Stimulated activated naive CD8-positive, alpha-beta T cell treated with anti-CD3 and anti-CD28 coated beads, Interleukin-15, amount 100 ng/mL, for 72 hours (primary cell): ENCODE data around the gene FOXK1.

Experiments
- ATAC-seq: fragments of 150-1000 bp; cut with Tn5 transposase; 2 replicates; pipeline ENCODE4 v1.10.0; 2021; ENCODE audit warnings: mild to moderate bottlenecking, moderate library complexity
- DNase-seq, 2 donors: peaks; one replicate each; pipeline ENCODE4 v3.0.0; 2021 to 2022
- H3K27ac Mint-ChIP-seq, 2 donors: one replicate each; pipeline ENCODE4 v1.8.0; 2022; ENCODE audit warnings: mild to moderate bottlenecking in 2 of 2, mixed read lengths in 2 of 2, moderate library complexity in 2 of 2
- H3K27me3 Mint-ChIP-seq: one replicate; pipeline ENCODE4 v1.8.0; 2022; ENCODE audit warnings: mixed read lengths
- H3K4me1 Mint-ChIP-seq: one replicate; pipeline ENCODE4 v1.8.0; 2022; ENCODE audit warnings: mild to moderate bottlenecking, mixed read lengths
- H3K4me3 Mint-ChIP-seq, 2 donors: one replicate each; pipeline ENCODE4 v1.8.0; 2022; ENCODE audit warnings: mild to moderate bottlenecking in 2 of 2, mixed read lengths in 2 of 2, moderate library complexity in 1 of 2
- H3K9me3 Mint-ChIP-seq, 2 donors: one replicate each; pipeline ENCODE4 v1.8.0; 2022; ENCODE audit warnings: mixed read lengths in 2 of 2

FOXK1 gene

GRCh38 chr7:4805984-4806300, 123.8 kb downstream of the FOXK1 start:
- Mint-ChIP-seq H3K9me3 (no peaks in the 10 kb centered on the region), H3K4me3 (no peak overlapping the region), H3K27ac (no peak overlapping the region), H3K4me1 (peaks cover 21% of the 10 kb centered on the region), H3K27me3 (peaks cover 33% of the 10 kb centered on the region)
- ATAC-seq (no peak), DNase-seq (no peak)

GRCh38 chr7:4806983-4807597, 125.0 kb downstream of the FOXK1 start:
- Mint-ChIP-seq H3K4me3 (no peak overlapping the region), H3K27ac (no peak overlapping the region), H3K9me3 (no peaks in the 10 kb centered on the region), H3K4me1 (peaks cover 21% of the 10 kb centered on the region), H3K27me3 (peaks cover 33% of the 10 kb centered on the region)
- peak; percentile 24 for ATAC-seq
- no peak for DNase-seq

- ATAC-seq (no peak), DNase-seq (no peak)
- peaks cover 36% of the 10 kb centered on the region for H3K27me3 Mint-ChIP-seq
- H3K9me3 Mint-ChIP-seq, result peaks cover under 1 to 2% of the 10 kb centered on the region in 2 donors
- H3K27ac Mint-ChIP-seq, result no peak overlapping the region
- peaks cover 21% of the 10 kb centered on the region for H3K4me1 Mint-ChIP-seq
- no peak overlapping the region for H3K4me3 Mint-ChIP-seq
These were observed 125.5 kb downstream of the FOXK1 start for GRCh38 chr7:4807598-4808016.

DNA sequence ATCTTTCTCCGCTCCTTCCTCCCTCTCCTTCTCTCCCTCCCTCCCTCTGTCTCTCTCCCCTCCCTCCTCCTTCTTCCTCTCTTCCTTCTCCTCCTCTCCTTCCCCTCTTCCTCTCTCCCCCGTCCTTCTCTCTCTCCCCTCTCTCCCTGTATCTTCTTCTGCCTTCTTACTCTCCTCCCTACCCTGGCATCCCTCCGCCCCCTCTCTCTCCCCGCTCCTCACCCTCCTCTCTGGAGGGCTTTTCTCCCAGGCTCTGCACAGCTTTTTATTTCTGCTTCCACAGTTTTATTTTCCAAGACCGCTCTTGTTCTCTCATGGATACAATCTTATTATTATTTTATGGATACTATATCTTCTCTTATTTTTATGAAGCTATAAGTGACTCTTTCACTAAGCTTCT, 125.9 kb downstream of the FOXK1 start:
- H3K9me3 Mint-ChIP-seq, result peaks cover 5 to 6% of the 10 kb centered on the region in 2 donors
- DNase-seq (no peak), ATAC-seq (no peak)
- H3K4me1 Mint-ChIP-seq, result peaks cover 21% of the 10 kb centered on the region
- peak overlapping the region in 1 of 2 donors; percentile 21 for H3K27ac Mint-ChIP-seq
- H3K4me3 Mint-ChIP-seq, result no peak overlapping the region
- H3K27me3 Mint-ChIP-seq, result peaks cover 40% of the 10 kb centered on the region

GRCh38 chr7:4808565-4808964, 126.5 kb downstream of the FOXK1 start:
- H3K4me3 Mint-ChIP-seq, result peak overlapping the region; percentile 29 to 54
- ATAC-seq, result no peak
- peaks cover 21% of the 10 kb centered on the region for H3K4me1 Mint-ChIP-seq
- peaks cover 8 to 11% of the 10 kb centered on the region in 2 donors for H3K9me3 Mint-ChIP-seq
- peaks cover 45% of the 10 kb centered on the region for H3K27me3 Mint-ChIP-seq
- no peak for DNase-seq
- H3K27ac Mint-ChIP-seq, result peak overlapping the region in 1 of 2 donors; percentile 21

- H3K27me3 Mint-ChIP-seq, result peaks cover 51% of the 10 kb centered on the region
- DNase-seq (peak in 1 of 2 donors; percentile 47), ATAC-seq (peak; percentile 60)
- peaks cover 21% of the 10 kb centered on the region for H3K4me1 Mint-ChIP-seq
- H3K27ac Mint-ChIP-seq, result peak overlapping the region in 1 of 2 donors; percentile 67
- peak overlapping the region; percentile 74 to 79 for H3K4me3 Mint-ChIP-seq
- peaks cover 8 to 11% of the 10 kb centered on the region in 2 donors for H3K9me3 Mint-ChIP-seq
These were observed 127.0 kb downstream of the FOXK1 start for GRCh38 chr7:4809091-4809591.

DNA sequence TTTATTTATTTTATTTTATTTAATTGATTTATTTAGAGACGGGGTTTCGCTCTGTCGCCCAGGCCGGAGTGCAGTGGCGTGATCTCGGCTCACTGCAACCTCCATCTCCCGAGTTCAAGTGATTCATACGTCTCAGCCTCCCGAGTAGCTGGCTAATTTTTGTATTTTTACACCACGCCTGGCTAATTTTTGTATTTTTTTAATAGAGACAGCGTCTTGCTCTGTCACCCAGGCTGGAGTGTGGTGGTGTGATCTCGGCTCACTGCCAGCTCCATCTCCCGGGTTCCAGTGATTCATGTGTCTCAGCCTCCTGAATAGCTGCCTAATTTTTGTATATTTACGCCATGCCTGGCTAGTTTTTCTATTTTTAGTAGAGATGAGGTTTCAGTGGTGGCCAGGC, 127.6 kb downstream of the FOXK1 start:
- DNase-seq, result no peak
- H3K27ac Mint-ChIP-seq, result peak overlapping the region in 1 of 2 donors; percentile 76
- H3K4me3 Mint-ChIP-seq, result peak overlapping the region; percentile 73 to 74
- peaks cover 8 to 11% of the 10 kb centered on the region in 2 donors for H3K9me3 Mint-ChIP-seq
- ATAC-seq, result no peak
- H3K27me3 Mint-ChIP-seq, result peaks cover 56% of the 10 kb centered on the region
- peaks cover 26% of the 10 kb centered on the region for H3K4me1 Mint-ChIP-seq

GRCh38 chr7:4814433-4814832, 132.3 kb downstream of the FOXK1 start:
- DNase-seq (no peak), ATAC-seq (no peak)
- Mint-ChIP-seq H3K27me3 (peaks cover 43% of the 10 kb centered on the region), H3K4me3 (no peak overlapping the region), H3K27ac (peak overlapping the region in 1 of 2 donors; percentile 59), H3K4me1 (peaks cover 16% of the 10 kb centered on the region), H3K9me3 (peaks cover 8 to 11% of the 10 kb centered on the region in 2 donors)

GRCh38 chr7:4815121-4815520, 133.0 kb downstream of the FOXK1 start:
- peaks cover 48% of the 10 kb centered on the region for H3K27me3 Mint-ChIP-seq
- H3K4me1 Mint-ChIP-seq, result peaks cover 12% of the 10 kb centered on the region
- H3K4me3 Mint-ChIP-seq, result no peak overlapping the region
- DNase-seq, result no peak
- ATAC-seq, result peak; percentile 13
- peaks cover 8 to 11% of the 10 kb centered on the region in 2 donors for H3K9me3 Mint-ChIP-seq
- H3K27ac Mint-ChIP-seq, result peak overlapping the region in 1 of 2 donors; percentile 52

DNA sequence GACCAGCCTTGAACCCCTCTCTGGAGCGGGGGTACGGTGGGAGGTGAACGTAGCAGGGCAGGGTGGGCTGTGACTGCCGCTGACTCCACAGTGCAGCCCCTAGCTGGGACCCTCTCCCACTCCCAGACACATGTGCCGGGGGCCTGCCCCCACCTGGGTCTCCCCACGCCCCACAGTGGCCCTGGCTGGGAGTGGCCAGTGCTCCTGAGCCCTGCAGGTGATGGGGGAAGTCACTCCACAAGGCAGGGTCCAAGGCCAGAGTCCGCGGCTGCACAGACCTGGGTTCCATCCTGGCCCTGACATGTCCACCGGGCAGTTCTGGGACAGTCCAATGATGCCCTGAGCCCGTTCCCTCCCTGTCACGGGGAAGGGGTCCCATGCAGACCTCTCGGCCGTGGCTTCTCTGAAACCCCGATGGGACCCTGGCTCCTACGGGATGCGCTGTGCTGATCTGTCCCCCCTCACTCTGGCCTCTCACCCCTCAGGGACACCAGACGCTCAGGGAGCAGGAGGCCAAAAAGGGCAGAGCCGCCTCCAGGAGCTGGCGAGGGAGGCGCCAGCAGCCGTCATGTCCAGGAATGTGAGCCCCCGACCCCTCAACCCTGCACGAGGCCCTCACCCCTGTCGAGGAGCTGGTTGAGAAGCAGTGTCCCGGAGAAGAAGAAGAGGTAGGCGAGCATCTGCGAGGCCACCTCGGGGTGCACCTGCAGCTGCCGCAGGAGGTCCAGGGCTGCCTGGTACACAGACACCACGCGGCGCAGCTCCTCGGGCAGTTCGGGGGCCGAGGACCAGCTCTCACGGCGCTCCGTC, 133.7 kb downstream of the FOXK1 start:
- peaks cover 7% of the 10 kb centered on the region for H3K4me1 Mint-ChIP-seq
- no peak overlapping the region for H3K27ac Mint-ChIP-seq
- ATAC-seq (peak; percentile 27), DNase-seq (no peak)
- no peak overlapping the region for H3K4me3 Mint-ChIP-seq
- H3K9me3 Mint-ChIP-seq, result peaks cover 8 to 11% of the 10 kb centered on the region in 2 donors
- H3K27me3 Mint-ChIP-seq, result peaks cover 48% of the 10 kb centered on the region

- ATAC-seq, result no peak
- no peak for DNase-seq
- Mint-ChIP-seq H3K9me3 (peaks cover 8 to 11% of the 10 kb centered on the region in 2 donors), H3K4me1 (peaks cover 7% of the 10 kb centered on the region), H3K27ac (no peak overlapping the region), H3K27me3 (peaks cover 48% of the 10 kb centered on the region), H3K4me3 (no peak overlapping the region)
These were observed 134.5 kb downstream of the FOXK1 start for GRCh38 chr7:4816419-4817080.

GRCh38 chr7:4817178-4817901, 135.2 kb downstream of the FOXK1 start:
- peaks cover 8 to 11% of the 10 kb centered on the region in 2 donors for H3K9me3 Mint-ChIP-seq
- H3K27me3 Mint-ChIP-seq, result peaks cover 48% of the 10 kb centered on the region
- no peak overlapping the region for H3K27ac Mint-ChIP-seq
- DNase-seq (no peak), ATAC-seq (no peak)
- H3K4me3 Mint-ChIP-seq, result no peak overlapping the region
- H3K4me1 Mint-ChIP-seq, result peaks cover 7% of the 10 kb centered on the region

- ATAC-seq (no peak), DNase-seq (no peak)
- no peak overlapping the region for H3K4me3 Mint-ChIP-seq
- H3K4me1 Mint-ChIP-seq, result peaks cover 7% of the 10 kb centered on the region
- H3K9me3 Mint-ChIP-seq, result peaks cover 1 to 3% of the 10 kb centered on the region in 2 donors
- H3K27me3 Mint-ChIP-seq, result peaks cover 40% of the 10 kb centered on the region
- H3K27ac Mint-ChIP-seq, result peak overlapping the region in 1 of 2 donors; percentile 83
These were observed 136.1 kb downstream of the FOXK1 start for GRCh38 chr7:4818000-4818794.

DNA sequence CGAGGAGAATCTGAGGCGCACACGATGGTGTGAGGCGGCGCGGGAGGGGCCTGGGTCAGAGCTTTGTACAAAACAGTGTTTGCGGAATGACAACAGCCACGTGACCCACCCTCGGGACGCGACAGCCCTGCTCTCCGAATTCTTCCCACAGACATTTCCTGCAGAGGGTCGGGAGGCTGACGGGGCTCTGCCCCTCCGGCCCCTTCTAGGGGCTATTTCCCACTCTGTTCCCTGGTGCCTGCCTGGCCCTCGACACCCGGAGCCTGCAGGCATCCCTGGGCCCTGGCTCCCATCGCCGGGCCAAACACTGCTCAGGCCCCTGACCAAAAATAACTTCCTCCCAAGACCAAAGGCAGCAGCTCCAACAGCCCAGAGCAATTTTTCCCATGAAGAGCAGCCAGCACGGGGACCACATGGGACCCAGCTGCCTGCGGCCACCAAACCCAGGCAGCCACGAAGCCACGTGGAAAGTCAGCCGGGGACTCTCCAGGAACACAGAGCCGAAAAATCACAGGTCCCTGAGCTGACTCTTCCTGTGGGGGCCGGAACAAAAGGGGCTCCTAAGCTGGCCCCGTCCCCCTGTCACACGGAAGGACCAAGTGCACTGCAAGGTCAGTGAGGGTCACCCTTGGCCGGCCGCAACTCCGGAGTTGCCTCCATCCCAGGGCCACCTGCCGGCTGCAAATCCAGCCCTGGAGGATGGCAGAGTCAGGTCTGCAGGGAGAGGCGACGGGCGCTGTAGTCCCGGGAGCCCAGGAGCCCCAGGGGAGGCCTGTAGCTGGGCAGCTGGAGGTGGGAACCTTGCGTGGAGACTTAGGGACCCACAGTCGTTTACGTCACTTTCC, 137.7 kb downstream of the FOXK1 start:
- H3K27ac Mint-ChIP-seq, result no peak overlapping the region
- peaks cover 24% of the 10 kb centered on the region for H3K27me3 Mint-ChIP-seq
- no peak overlapping the region for H3K4me3 Mint-ChIP-seq
- no peaks in the 10 kb centered on the region for H3K9me3 Mint-ChIP-seq
- ATAC-seq, result no peak
- H3K4me1 Mint-ChIP-seq, result peaks cover 1% of the 10 kb centered on the region
- no peak for DNase-seq
